Choroid plexus epithelial cell (primary cell): ENCODE results near the gene ARHGAP4.

ENCODE experiments used
- DNase-seq: peaks from one replicate; pipeline ENCODE4 v3.0.0-alpha.2; 2010; ENCODE audit warnings: low read depth
- H3K4me3 ChIP-seq: 2 replicates; pipeline ENCODE4 v1.5.1; 2011; ENCODE audit warnings: low read depth, mild to moderate bottlenecking, control low read depth, low read length, moderate library complexity
- TF ChIP-seq, protein P1 (sequence below): conservative IDR thresholded peaks from 2 replicates; pipeline ENCODE4 v1.5.1; 2011; ENCODE audit warnings: low read depth, mild to moderate bottlenecking, control low read depth, inconsistent platforms, low read length, moderate library complexity

ARHGAP4 gene

DNA sequence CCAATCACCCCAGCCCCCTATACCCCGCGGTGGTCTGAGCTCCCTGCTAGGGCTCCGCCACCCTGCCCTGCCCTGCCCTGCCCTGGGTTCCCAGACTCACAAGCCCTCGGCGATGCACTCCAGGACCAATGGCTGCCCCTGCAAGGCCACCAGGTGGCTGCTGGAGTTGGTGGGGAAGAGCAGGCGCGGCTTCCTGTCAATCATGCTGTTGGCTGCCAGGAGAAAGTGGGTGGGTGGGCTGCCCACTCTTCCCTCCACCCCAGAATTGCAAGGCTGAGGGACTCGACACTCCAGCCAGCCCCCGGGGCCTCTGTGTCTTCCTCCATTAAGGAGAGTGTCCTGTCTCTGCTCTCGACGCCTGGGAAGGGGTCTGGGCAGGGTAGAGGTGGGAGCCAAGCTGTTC lies 55.8 kb downstream of the ARHGAP4 start:
- TF ChIP-seq, protein P1, sequence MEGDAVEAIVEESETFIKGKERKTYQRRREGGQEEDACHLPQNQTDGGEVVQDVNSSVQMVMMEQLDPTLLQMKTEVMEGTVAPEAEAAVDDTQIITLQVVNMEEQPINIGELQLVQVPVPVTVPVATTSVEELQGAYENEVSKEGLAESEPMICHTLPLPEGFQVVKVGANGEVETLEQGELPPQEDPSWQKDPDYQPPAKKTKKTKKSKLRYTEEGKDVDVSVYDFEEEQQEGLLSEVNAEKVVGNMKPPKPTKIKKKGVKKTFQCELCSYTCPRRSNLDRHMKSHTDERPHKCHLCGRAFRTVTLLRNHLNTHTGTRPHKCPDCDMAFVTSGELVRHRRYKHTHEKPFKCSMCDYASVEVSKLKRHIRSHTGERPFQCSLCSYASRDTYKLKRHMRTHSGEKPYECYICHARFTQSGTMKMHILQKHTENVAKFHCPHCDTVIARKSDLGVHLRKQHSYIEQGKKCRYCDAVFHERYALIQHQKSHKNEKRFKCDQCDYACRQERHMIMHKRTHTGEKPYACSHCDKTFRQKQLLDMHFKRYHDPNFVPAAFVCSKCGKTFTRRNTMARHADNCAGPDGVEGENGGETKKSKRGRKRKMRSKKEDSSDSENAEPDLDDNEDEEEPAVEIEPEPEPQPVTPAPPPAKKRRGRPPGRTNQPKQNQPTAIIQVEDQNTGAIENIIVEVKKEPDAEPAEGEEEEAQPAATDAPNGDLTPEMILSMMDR = no peak
- DNase-seq = no peak
- no peak overlapping the region for H3K4me3 ChIP-seq

DNA sequence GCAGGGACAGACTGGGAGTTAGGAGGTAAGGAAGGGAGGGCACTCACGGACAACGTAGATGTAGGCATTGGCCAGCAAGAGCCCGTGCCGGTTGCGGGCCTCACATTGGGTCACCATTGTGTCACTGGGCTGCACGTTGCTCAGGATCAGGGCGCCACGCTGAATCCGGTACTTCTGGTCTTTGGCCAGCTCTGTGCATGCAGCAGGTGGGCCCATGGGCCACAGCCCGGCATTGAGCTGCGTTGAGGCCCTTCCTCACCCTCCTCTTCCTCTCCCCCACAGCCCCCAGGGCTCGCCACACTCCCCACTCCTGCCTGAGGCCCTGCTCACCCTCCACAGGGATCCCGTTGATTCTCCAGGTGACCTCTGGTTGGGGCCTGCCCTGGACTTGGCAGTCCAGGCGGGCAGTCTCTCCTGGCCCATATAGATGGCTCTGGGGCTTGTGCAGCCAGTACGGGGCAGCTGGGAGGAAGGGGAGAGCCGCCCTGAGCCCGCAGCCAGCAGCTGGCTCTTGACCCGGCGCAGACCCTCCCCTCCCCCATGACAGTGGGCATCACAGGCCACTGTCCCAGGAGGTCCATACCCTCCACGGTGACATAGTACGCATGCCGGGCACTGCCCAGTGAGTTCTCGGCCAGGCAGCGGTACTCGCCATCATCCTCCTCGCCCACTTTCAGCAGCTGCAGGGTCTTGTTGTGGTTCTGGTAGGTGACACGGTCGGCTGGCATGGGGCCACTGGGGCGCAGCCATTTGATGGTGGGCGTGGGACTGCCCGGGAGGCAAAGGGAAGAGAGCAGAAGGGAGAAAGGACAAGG lies 56.4 kb downstream of the ARHGAP4 start:
- TF ChIP-seq, protein P1 = no peak
- H3K4me3 ChIP-seq = no peak overlapping the region
- no peak for DNase-seq

DNA sequence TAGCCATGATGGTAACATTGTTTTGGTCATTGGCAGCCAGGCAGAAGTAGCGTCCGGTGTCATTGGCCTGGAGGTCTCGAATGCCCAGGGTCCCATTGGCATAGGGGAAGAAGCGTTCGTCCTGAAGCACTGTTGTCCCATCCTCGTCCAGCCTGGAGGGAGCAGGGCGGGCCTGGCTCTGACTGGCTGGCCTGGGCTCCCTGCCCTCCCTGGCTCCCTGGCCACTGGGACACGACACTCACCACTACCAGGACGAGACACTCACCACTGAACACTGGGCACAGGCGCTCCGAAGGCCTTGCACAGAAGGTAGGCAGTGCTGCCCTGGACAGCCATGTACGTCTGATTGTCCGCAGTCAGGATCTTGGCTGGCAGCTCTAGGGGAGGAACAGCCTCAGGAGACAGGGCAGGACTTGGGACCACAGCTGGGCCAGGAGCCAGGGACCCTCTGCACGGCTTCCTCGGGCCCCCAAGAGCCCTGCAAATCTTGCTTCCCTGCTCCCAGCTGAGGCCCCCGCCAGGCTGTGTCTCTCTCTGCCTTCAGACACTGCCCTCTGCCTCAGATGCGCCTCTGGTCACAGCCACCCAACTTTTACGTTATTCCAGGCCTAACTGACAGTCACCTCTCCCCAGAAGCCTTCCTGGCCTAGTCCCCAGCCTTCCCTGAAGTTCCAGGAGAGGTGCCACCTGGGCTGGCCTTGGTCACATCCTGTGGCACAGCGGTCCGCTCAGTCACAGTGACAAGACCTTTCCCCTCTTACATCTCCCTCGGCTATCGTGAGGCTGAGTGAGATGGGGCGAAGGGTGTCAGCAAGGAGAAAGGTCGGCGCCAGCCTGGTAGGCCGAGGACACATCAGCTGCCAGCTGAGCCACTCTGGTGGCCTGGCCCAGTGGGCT lies 57.2 kb downstream of the ARHGAP4 start:
- TF ChIP-seq, protein P1 = no peak

DNA sequence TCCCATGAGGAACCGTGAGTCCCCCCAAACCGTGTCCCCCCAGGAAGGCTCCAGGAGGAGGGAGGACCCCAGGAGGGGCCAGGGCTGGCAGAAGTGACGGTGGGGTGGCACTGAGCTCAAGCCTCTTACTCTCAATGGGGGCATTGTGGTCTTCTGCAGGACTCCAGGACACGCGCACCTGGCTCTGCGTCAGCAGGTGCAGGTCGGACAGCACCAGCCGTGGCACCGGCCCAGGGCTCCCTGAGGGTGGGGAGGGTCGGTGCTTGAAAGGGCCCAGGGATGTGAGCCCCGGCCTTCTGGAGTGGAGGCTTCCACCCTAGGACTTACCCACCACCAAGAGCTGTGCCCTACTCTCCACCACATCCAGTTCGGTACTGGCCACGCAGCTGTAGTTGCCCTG lies 58.4 kb downstream of the ARHGAP4 start:
- no peak overlapping the region for H3K4me3 ChIP-seq
- no peak for DNase-seq
- TF ChIP-seq, protein P1 = no peak

More for the DNA sequence above, 57.2 kb downstream of the ARHGAP4 start:
- no peak for DNase-seq
- no peak overlapping the region for H3K4me3 ChIP-seq

DNA sequence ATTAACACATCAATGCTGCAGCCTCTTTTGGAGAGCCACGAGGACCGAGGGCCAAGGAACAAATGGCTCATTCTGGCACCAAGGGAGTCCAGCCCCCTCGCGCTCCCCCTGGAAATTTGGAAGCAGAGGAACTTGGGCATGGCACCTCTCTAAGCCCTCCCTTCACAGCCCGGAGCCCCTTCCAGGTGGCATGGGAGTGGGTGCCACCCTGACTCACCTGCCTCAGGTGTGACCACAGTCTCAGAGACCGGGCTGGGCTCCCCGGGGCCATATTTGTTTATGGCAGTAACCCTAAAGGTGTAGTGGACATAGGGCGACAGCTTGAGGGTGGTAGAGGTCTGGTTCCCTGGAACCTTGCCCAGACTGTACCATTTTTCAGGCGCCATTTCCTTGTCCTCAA lies 58.9 kb downstream of the ARHGAP4 start:
- DNase-seq = no peak
- H3K4me3 ChIP-seq = no peak overlapping the region
- TF ChIP-seq, protein P1 = no peak

DNA sequence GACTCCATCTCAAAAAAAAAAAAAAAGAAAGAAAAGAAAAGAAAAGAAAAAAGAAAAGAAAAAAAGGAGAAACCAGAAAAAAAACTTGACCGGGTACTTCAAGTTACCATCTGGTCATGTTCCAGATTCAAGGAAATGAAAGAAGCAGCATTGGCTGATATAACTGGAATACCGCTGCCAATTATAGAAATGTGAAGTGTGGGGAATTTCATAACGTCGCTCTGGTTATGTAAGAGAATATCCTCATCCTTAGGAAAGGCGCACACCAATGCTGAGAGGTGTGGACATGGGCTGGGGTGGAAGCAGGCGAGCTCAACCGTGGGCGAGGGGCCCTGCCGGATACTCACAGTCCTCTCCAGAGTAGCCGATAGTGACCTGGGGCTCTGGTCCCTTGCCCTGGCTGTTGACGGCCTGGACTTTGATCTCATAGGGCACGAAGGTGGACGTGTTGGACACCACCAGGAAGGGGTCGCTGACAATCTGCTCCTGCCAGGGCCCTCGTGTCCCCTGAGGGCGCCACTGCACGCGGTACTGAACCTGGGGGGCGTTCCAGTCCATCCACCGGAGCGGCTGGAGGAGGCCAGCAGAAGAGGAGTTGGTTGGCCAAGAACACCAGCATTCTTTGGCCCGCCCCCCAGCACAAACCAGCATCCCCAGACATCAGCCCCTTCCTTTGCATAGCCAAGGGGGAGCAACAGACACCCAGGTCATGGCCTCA lies 59.6 kb downstream of the ARHGAP4 start:
- TF ChIP-seq, protein P1 = no peak
- no peak for DNase-seq
- no peak overlapping the region for H3K4me3 ChIP-seq
